ENCODE results near the gene CLTRN. TPM values are rescaled to one million over a fixed set of nuclear protein-coding genes. Genes with fewer than 3 reads are reported as not detected.

The CLTRN gene
- total RNA-seq, 4 donors from 2014 or later = 0.40 to 1.2 (median 0.74) TPM; not detected in 1

DNA sequence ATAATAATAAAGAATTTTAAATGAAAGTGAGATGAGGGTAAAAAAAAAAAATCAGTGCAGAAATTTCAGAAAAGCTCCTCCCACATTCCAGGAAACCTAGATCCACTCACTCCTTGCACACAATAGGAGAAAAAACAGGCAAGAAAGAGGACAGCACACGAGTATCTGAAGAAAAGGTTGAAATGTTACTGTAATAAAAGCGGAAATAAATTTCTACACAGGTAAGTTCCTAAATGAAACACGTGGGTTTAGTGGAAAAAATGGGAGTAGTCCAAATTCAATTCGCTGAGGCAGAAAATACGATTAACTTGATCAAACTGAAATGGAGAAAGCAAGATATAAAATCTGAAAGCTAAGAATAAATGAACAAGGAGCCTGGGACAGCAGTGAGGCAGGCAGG, 61.8 kb downstream of the CLTRN start:
- Histone ChIP-seq H3K36me3 (no peaks in the 10 kb centered on the region), H3K4me3 (no peak overlapping the region), H3K27ac (no peak overlapping the region), H3K27me3 (no peaks in the 10 kb centered on the region), H3K4me1 (no peaks in the 10 kb centered on the region), H3K9me3 (no peaks in the 10 kb centered on the region)
- no peak for ATAC-seq
- TF ChIP-seq EP300 (IDR thresholded peaks at IDR 0.05) = no peak
- TF ChIP-seq POLR2A (IDR thresholded peaks at IDR 0.05) = no peak
- no peak for TF ChIP-seq POLR2AphosphoS5 (IDR thresholded peaks at IDR 0.05)
- TF ChIP-seq, protein P1, sequence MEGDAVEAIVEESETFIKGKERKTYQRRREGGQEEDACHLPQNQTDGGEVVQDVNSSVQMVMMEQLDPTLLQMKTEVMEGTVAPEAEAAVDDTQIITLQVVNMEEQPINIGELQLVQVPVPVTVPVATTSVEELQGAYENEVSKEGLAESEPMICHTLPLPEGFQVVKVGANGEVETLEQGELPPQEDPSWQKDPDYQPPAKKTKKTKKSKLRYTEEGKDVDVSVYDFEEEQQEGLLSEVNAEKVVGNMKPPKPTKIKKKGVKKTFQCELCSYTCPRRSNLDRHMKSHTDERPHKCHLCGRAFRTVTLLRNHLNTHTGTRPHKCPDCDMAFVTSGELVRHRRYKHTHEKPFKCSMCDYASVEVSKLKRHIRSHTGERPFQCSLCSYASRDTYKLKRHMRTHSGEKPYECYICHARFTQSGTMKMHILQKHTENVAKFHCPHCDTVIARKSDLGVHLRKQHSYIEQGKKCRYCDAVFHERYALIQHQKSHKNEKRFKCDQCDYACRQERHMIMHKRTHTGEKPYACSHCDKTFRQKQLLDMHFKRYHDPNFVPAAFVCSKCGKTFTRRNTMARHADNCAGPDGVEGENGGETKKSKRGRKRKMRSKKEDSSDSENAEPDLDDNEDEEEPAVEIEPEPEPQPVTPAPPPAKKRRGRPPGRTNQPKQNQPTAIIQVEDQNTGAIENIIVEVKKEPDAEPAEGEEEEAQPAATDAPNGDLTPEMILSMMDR (IDR thresholded peaks at IDR 0.05) = no peak
- WGBS, 2 donors (ENCODE audit: low coverage in 1 of 2) = 63 to 81% methylated on average over 3 to 5 of the region's 5 CpGs

DNA sequence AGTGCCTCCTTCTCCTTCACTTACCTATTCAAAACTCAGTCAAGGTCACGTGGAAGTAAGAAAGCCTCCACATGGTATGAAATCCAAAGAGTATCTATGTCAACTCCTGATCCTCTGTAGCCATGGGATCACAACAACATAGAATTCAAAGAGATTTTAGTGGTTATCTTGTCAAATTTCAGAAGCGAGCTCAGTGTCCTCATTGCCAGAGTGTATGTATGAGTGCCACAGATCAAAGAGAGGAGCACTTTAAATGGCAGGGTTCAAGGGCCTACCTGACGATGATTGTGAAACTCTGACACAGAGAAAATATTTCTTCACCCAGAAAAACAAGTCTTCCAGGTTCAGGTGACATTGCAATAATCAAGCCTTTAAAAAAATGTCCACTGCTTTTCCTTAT, 62.7 kb downstream of the CLTRN start:
- ATAC-seq = no peak
- TF ChIP-seq, protein P1 (IDR thresholded peaks at IDR 0.05) = no peak
- no peak for TF ChIP-seq POLR2A (IDR thresholded peaks at IDR 0.05)
- TF ChIP-seq EP300 (IDR thresholded peaks at IDR 0.05) = no peak
- no peak for TF ChIP-seq POLR2AphosphoS5 (IDR thresholded peaks at IDR 0.05)
- WGBS, 2 donors (ENCODE audit: low coverage in 1 of 2) = 70 to 81% methylated on average over 2 of the region's 3 CpGs
- Histone ChIP-seq H3K27ac (no peak overlapping the region), H3K36me3 (no peaks in the 10 kb centered on the region), H3K4me1 (no peaks in the 10 kb centered on the region), H3K27me3 (no peaks in the 10 kb centered on the region), H3K9me3 (no peaks in the 10 kb centered on the region), H3K4me3 (no peak overlapping the region)

DNA sequence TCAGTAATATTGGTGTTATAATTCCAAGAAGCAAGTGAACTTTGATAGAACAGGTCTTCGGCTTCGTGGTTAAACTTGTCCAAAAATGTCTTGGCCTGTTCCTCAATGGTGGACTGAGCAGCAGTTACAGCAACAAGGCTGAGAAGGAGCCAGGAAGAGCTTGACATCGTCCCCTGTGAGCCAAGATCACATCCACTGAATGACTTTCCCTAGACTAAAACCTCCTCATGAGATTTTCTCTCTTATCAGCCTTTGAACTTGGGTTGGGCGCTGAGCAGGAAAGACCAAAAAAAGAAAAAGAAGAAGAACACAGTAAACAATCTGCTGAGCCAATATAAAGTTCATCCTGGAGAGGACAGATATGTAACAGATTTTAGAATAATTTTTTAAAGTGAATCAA, 63.9 kb downstream of the CLTRN start, which contains the start of gene ACE2:
Gene ACE2 (minus strand): TSS at position 216 of the 400 bp plus-strand sequence. CDS start 49 bp downstream, at position 167.
- Histone ChIP-seq H3K4me1 (no peaks in the 10 kb centered on the region), H3K27ac (no peak within 1 kb of the TSS), H3K36me3 (no peaks in the 10 kb centered on the region), H3K27me3 (no peaks in the 10 kb centered on the region), H3K4me3 (no peak within 1 kb of the TSS), H3K9me3 (no peaks in the 10 kb centered on the region)
- TF ChIP-seq POLR2AphosphoS5 (IDR thresholded peaks at IDR 0.05) (no peak), POLR2A (IDR thresholded peaks at IDR 0.05) (no peak), EP300 (IDR thresholded peaks at IDR 0.05) (no peak)
- TF ChIP-seq, protein P1 (IDR thresholded peaks at IDR 0.05) = no peak
- ATAC-seq = no peak
- WGBS, 2 donors (ENCODE audit: low coverage in 1 of 2) = 47 to 67% methylated on average over 3 of the region's 4 CpGs

DNA sequence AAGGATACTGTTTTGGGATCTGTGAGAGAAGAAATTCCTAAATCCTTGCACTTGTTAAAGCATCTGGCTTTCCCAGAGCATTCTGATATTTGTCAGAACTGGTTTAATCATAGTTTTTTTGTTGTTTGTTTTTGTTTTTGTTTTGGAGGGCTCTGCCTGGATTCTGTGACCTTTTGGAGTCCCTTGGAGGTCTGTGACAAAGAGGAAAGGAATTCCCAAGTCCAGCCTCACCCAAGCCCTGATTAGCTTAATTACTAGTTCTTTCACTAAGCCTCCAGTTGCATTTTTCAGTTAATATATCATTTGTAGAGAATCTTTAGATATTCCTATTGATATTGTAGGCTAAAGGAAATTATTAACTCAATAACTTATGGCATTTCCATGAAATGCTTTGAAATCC, 64.6 kb downstream of the CLTRN start:
- Histone ChIP-seq H3K27me3 (no peaks in the 10 kb centered on the region), H3K4me3 (no peak overlapping the region), H3K27ac (no peak overlapping the region), H3K9me3 (no peaks in the 10 kb centered on the region), H3K4me1 (no peaks in the 10 kb centered on the region), H3K36me3 (no peaks in the 10 kb centered on the region)
- no peak for ATAC-seq
- TF ChIP-seq POLR2AphosphoS5 (IDR thresholded peaks at IDR 0.05) = no peak
- TF ChIP-seq, protein P1 (IDR thresholded peaks at IDR 0.05) = no peak
- no peak for TF ChIP-seq EP300 (IDR thresholded peaks at IDR 0.05)
- no peak for TF ChIP-seq POLR2A (IDR thresholded peaks at IDR 0.05)

DNA sequence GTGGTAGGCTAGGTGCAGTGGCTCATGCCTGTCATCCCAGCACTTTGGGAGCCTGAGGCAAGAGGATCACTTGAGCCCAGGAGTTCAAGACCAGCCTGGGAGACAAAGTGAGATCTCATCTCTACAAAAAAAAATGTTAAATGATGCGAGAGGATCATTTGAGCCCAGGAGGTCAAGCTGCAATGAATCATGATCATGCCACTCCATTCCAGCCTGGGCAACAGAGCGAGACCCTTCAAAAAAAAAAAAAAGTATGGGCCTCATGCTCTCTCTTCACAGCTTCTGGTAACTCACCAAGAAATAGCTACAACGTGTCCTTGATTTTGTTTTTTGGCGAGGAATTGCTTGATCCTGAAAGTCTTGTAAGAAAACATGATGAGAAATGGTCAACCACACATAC, 65.1 kb downstream of the CLTRN start:
- Histone ChIP-seq H3K27me3 (no peaks in the 10 kb centered on the region), H3K36me3 (no peaks in the 10 kb centered on the region), H3K4me1 (no peaks in the 10 kb centered on the region), H3K4me3 (no peak overlapping the region), H3K9me3 (no peaks in the 10 kb centered on the region), H3K27ac (no peak overlapping the region)
- 70 to 87% methylated on average over 3 to 4 of the region's 4 CpGs for WGBS, 2 donors (ENCODE audit: low coverage in 1 of 2)
- no peak for ATAC-seq
- TF ChIP-seq POLR2A (IDR thresholded peaks at IDR 0.05) = no peak
- TF ChIP-seq, protein P1 (IDR thresholded peaks at IDR 0.05) = no peak
- TF ChIP-seq EP300 (IDR thresholded peaks at IDR 0.05) = no peak
- TF ChIP-seq POLR2AphosphoS5 (IDR thresholded peaks at IDR 0.05) = no peak
